GM03348 (cell line): ENCODE measurements around the gene FAM47E.
A peak's percentile ranks its signal among the peaks of the same experiment; 100 is the strongest.

Experiments used
- DNase-seq: peaks from one replicate; pipeline ENCODE4 v3.0.0; 2012; ENCODE audit warnings: low spot score

FAM47E gene

DNA sequence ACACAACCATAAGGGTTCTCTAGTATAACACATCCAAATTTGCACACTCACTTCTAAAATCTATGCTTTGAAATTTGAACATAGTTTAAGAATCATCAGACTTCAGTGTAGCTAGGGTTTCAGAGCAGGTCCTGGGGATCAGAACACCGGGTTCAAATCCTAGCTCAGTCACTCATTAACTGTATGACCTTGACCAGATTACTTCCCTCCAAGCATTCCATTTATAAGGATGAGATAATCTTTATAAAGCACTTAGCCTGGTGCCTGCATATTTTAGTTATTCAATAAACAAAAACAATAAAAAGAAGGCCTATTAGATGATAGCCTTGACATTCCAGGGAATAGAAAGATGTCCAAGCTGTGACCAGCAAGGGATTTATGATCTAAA is 50.2 kb downstream of the FAM47E start:
- no peak for DNase-seq

DNA sequence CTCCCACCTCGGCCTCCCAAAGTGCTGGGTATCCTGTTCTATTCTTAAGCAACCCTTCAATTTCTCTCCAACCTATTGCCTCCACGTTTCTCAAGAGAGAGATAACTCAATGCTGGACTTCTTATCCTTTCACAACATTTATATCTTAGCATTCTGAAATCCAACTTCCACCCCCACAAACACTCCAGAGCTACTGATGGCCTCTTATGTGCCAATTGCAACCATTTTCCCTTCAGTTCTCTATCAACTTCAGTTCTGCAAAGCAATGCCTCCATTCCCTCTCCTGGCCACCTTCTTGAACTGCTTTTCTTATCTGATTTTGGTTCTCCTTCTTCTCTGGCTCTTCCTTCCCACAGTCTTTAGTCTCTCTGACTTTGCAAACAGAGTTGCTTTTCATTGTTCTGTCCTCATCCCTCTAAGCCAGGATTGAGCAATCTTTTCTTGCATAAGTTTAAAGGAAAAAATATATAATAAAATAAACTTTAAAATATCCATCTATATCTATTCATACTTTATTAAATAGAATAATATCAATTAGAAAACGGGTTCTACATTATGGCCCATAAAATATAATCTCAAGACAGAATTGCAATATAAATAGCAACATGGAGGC is 51.4 kb downstream of the FAM47E start:
- DNase-seq, result no peak

- DNase-seq, result no peak
Observed at GRCh38 chr4:76305033-76305687, 53.6 kb downstream of the FAM47E start.

GRCh38 chr4:76305971-76306881 is 54.7 kb downstream of the FAM47E start, which contains the start of gene STBD1:
Gene STBD1, plus strand, starts transcription at chr4:76306733. Its CDS starts 37 bp downstream, at chr4:76306770.
- peak; percentile 88 for DNase-seq

DNA sequence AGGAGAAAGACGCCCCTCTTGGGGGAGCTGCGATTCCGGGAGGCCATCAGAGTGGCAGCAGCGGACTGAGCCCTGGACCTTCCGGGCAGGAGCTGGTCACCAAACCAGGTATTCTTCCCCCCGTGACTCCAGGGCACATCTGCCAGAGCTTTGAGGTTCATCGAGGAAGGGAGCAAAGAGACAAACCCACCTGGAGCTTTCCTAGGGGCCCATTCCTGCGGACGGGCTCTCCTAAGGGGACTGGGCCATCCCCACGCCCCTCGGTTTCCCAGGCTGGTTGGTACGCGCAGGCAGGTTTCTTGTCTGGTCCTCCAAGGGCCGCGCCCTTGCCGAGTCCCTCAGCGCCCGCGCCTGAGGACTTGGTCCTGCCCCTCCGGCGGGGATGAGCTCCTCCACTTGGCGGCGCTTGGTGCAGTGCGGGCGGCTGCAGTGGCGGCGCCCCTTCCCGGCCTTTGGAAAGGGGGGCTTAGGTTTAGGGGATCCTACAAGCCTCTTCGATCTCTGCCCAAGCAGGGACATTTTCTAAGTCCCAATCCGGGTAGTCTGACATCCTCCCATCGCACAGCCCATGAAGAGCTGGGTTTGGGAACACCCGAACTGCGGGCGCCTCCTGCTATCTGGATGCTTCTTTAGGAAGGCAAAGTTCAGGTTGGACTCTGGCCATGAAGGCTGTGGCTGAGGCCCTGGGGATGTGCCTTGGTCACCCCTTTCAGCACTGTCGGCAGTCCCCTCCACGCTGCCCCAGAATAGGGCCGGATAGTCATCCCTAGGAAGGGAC is 55.5 kb downstream of the FAM47E start:
- peak; percentile 85 for DNase-seq

DNA sequence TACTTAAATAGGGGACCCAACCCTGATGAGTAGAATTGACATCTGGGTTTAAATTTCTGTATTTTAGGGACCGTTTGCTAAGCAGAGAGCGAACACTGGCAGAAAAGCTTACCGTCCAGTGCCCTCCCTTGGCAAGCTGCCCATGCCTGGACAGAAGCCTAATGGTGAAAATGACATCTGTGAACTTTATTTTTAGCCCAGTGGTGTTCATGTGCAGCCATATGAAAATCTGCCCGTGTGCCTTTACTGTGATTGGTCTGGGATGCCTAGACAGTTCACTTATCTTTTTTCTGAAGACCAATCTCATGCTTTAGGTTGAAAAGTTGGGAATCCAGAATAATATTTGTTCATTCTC is 56.1 kb downstream of the FAM47E start:
- DNase-seq, result no peak

DNA sequence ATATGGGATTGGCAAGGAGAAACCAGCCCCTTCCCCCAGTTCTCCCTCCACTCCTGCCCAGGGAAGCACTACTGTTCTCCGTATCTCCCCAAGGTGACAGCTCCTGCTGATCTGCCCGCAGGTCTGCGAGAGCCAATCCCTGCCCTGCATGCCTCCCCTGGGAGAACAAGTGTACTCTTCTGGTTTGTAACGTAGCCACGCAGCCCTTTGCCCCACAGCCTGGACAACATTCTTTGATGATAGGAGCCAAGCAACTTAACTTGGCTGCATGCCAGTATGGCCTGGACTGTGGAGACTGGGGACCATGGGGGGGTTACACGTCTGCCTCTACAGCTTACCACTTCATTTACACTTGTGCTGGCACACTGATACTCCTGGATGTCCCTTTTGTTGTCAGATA is 57.0 kb downstream of the FAM47E start:
- DNase-seq, result no peak

- DNase-seq, result no peak
Observed at GRCh38 chr4:76309939-76310550, 58.5 kb downstream of the FAM47E start.

- DNase-seq, result no peak
Observed at GRCh38 chr4:76310683-76311082, 59.2 kb downstream of the FAM47E start.

DNA sequence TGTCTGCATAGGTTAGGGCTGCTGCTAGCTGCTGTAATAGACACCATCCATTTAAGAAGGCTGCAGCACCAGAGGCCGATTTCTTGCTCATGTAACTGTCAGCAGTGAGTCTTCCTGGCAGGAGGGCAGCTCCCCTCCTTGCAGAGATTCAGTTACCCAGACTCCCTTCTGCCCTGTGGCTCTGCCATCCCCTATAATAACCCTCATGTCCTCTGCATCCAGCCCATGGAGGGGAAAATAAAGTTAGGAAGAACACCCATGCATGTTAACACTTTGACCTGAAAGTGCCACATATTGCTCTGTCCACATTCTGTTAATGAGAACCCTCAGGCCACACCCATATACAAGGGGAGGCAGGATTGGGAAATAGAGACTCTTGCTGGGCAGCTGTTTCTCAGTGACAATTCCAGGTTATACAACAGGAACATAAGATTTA is 60.4 kb downstream of the FAM47E start:
- DNase-seq, result no peak

DNA sequence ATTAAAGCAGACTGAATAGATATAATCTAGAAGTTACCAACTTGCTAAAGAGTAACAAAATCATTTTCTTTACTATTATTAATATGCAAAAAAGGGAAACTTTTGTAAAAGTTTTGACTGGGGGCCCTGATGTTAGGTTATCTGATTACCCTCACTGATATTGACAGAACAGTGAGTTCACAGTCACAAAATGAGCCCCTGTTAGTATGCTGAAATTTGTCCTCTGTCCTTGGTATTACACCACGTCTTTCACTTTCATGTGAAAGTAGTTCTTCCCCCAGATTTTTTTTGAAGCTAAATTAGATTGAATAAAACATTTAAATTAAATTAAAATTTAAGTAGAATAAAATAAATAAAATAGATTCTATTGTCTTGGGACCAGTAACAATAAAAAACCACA is 60.9 kb downstream of the FAM47E start:
- DNase-seq, result no peak

GRCh38 chr4:76313547-76313946 is 62.0 kb downstream of the FAM47E start:
- DNase-seq, result no peak

- no peak for DNase-seq
Observed at GRCh38 chr4:76315267-76315918, 63.9 kb downstream of the FAM47E start.

GRCh38 chr4:76316131-76316530 is 64.6 kb downstream of the FAM47E start:
- DNase-seq, result no peak

GRCh38 chr4:76322236-76322635 is 70.7 kb downstream of the FAM47E start:
- DNase-seq, result no peak

DNA sequence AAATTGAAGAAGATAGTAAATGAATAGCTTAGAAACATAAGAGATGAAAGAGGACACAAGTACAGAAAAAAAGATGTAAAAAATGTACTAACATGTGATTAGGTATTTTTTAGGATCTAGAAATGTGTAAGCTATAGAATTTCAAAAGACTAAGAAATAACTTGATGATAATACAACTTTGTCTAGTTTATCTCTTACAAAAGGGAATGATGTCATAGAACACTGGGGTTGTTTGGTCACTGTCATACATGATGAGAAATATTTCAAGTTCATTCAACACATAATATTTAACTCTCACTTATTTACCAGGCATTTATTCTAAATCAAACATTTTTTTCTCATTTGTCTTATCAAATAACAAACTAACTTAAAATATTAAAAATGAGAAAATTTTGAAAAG is 73.6 kb downstream of the FAM47E start:
- no peak for DNase-seq

DNA sequence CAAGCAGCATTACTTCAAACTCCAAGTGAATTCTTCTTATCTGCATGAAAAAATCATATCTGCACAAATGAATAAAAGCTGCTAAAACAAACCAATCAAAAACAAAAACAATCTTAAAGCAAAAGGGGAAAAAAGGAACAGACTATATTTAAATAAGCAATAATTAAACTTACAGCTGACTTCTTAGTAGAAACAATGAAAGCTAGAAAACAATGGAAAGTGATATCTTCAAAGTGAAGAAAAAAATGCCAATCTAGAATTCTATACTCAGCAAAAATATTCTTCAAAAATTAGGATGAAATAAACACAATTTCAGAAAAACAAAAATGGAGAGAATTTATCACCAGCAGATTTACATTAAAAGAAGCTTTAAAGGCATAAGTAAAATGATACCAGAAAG is 75.0 kb downstream of the FAM47E start:
- DNase-seq, result no peak
